GM23338 (cell line): ENCODE measurements around the gene ZFYVE28.

Source experiments
- CREB1 ChIP-seq: fragments of 250-450 bp; sonication (Bioruptor Pico); IDR thresholded peaks from 2 replicates; pipeline ENCODE4 v1.5.0; 2020; ENCODE audit warnings: low read depth, mild to moderate bottlenecking, moderate library complexity
- CTCF ChIP-seq, 2 experiments: fragments of 200-600 bp in 1 of 2; sonication (generic) in 1 of 2; conservative IDR thresholded peaks; 2 replicates each; pipeline versions ENCODE4 v1.5.1 to v1.6.1; 2016 to 2017; ENCODE audit warnings: antibody characterized with exemption in 2 of 2, low read depth in 2 of 2, mild to moderate bottlenecking in 2 of 2, moderate library complexity in 1 of 2
- EZH2 ChIP-seq: fragments of 200-600 bp; sonication (generic); IDR thresholded peaks from one replicate; pipeline ENCODE4 v1.8.0; 2017; ENCODE audit warnings: antibody characterized with exemption, mild to moderate bottlenecking, low read depth; ENCODE audit not compliant: unreplicated experiment
- EZH2phosphoT487 ChIP-seq: fragments of 200-600 bp; sonication (generic); IDR thresholded peaks from one replicate; pipeline ENCODE4 v1.8.1; 2018; ENCODE audit warnings: antibody characterized with exemption; ENCODE audit not compliant: unreplicated experiment
- POLR2AphosphoS5 ChIP-seq: IDR thresholded peaks from 2 replicates; pipeline ENCODE4 v1.6.1; 2016; ENCODE audit warnings: antibody characterized with exemption, low read depth
- REST ChIP-seq: IDR thresholded peaks from one replicate; pipeline ENCODE4 v1.6.1; 2018; ENCODE audit warnings: antibody characterized with exemption; ENCODE audit not compliant: unreplicated experiment

- TF ChIP-seq POLR2AphosphoS5 (no peak), CTCF (conservative IDR thresholded peaks at IDR 0.05; ENCODE audit: low read depth in 2 of 2) (no peak), EZH2phosphoT487 (no peak), REST (no peak), CREB1 (no peak), EZH2 (no peak)
Measured at GRCh38 chr4:2446656-2447564, 28.5 kb upstream of the ZFYVE28 start.
